Omental fat pad (tissue), 4 donors: ENCODE data around the gene SMIM28. TPM values are rescaled to one million over a fixed set of nuclear protein-coding genes. Genes with fewer than 3 reads are reported as not detected.

Source experiments
- ATAC-seq: fragments of 150-250 bp; one replicate; pipeline ENCODE4 v1.9.1; 2016; ENCODE audit warnings: mild to moderate bottlenecking, moderate library complexity; ENCODE audit not compliant: low FRiP score
- DNase-seq: peaks from one replicate; pipeline ENCODE4 v3.0.0-alpha.2; 2019; ENCODE audit warnings: low spot score
- CTCF ChIP-seq, 3 donors: fragments of 450-650 bp; IDR thresholded peaks; one replicate each; pipeline ENCODE4 v1.5.1; 2016 to 2017; ENCODE audit warnings: antibody characterized with exemption in 3 of 3, mild to moderate bottlenecking in 3 of 3, moderate library complexity in 2 of 3
- total RNA-seq, 4 donors: library from RNA; depleted of rRNA; stranded (reverse); fragments of >200 nt; gene quantifications; one replicate each; pipeline ENCODE4 v1.1.0, GENCODE V29; 2016

Gene SMIM28
- total RNA-seq, 4 donors from 2014 or later, result not detected

- TF ChIP-seq CTCF (IDR thresholded peaks at IDR 0.05), result no peak
- no peak for DNase-seq
- ATAC-seq, result no peak
Observed at GRCh38 chr6:138415125-138415524, 37.4 kb downstream of the SMIM28 start.

GRCh38 chr6:138416206-138416605 lies 38.5 kb downstream of the SMIM28 start:
- DNase-seq, result no peak
- no peak for TF ChIP-seq CTCF (IDR thresholded peaks at IDR 0.05)
- no peak for ATAC-seq

- DNase-seq (no peak), ATAC-seq (no peak)
- TF ChIP-seq CTCF (IDR thresholded peaks at IDR 0.05), result no peak
Observed at GRCh38 chr6:138417493-138418117, 39.9 kb downstream of the SMIM28 start.

- TF ChIP-seq CTCF (IDR thresholded peaks at IDR 0.05), result no peak
- DNase-seq (no peak), ATAC-seq (no peak)
Observed at GRCh38 chr6:138418118-138418742, 40.5 kb downstream of the SMIM28 start.

GRCh38 chr6:138419766-138420165 lies 42.1 kb downstream of the SMIM28 start:
- TF ChIP-seq CTCF (IDR thresholded peaks at IDR 0.05), result no peak
- DNase-seq (no peak), ATAC-seq (no peak)

GRCh38 chr6:138420356-138420755 lies 42.7 kb downstream of the SMIM28 start:
- ATAC-seq (no peak), DNase-seq (no peak)
- no peak for TF ChIP-seq CTCF (IDR thresholded peaks at IDR 0.05)

- DNase-seq (no peak), ATAC-seq (no peak)
- TF ChIP-seq CTCF (IDR thresholded peaks at IDR 0.05), result no peak
Observed at GRCh38 chr6:138421089-138421488, 43.4 kb downstream of the SMIM28 start.
